Bronchial epithelial cell (primary cell): ENCODE data around the gene FAM78B. TPM values are rescaled to one million over a fixed set of nuclear protein-coding genes. Genes with fewer than 3 reads are reported as not detected.

Experiments used
- DNase-seq: peaks from one replicate; pipeline ENCODE4 v3.0.0-alpha.2; 2010; ENCODE audit warnings: low read depth
- FAIRE-seq: peaks from 2 replicates; lab custom pipeline; 2011; peaks lifted over from hg19 to GRCh38; lab: Jason Lieb, UNC
- H3K27me3 ChIP-seq: 2 replicates; pipeline ENCODE4 v1.5.1; 2011; ENCODE audit warnings: low read length; ENCODE audit not compliant: control insufficient read depth, insufficient read depth
- H3K36me3 ChIP-seq: 2 replicates; pipeline ENCODE4 v1.5.1; 2011; ENCODE audit warnings: low read length; ENCODE audit not compliant: control insufficient read depth, insufficient read depth
- H3K4me3 ChIP-seq: 2 replicates; pipeline ENCODE4 v1.5.1; 2011; ENCODE audit warnings: mild to moderate bottlenecking, low read depth, low read length, control low read depth
- CTCF ChIP-seq: IDR thresholded peaks from 2 replicates; pipeline ENCODE4 v1.5.1; 2011; ENCODE audit warnings: mild to moderate bottlenecking, moderate library complexity, low read length, control low read depth, inconsistent platforms; ENCODE audit not compliant: insufficient read depth, severe bottlenecking
- total RNA-seq: library from RNA; depleted of rRNA; stranded (reverse); fragments of >200 nt; gene quantifications from 2 replicates; pipeline ENCODE4 v1.2.1, GENCODE V29; 2014

Gene FAM78B
- total RNA-seq, 1 donor from 2014 or later, result 0.26 TPM

- no peaks in the 10 kb centered on the region for H3K36me3 ChIP-seq
- no peak overlapping the region for H3K4me3 ChIP-seq
- DNase-seq (no peak), FAIRE-seq (no peak)
- no peak for TF ChIP-seq CTCF
- no peaks in the 10 kb centered on the region for H3K27me3 ChIP-seq
Observed at GRCh38 chr1:166116026-166116425, 50.8 kb downstream of the FAM78B start.

GRCh38 chr1:166114419-166114818, 52.4 kb downstream of the FAM78B start:
- Histone ChIP-seq H3K27me3 (no peaks in the 10 kb centered on the region), H3K36me3 (no peaks in the 10 kb centered on the region), H3K4me3 (no peak overlapping the region)
- FAIRE-seq (no peak), DNase-seq (no peak)
- no peak for TF ChIP-seq CTCF

- TF ChIP-seq CTCF, result no peak
- Histone ChIP-seq H3K4me3 (no peak overlapping the region), H3K36me3 (no peaks in the 10 kb centered on the region), H3K27me3 (no peaks in the 10 kb centered on the region)
- DNase-seq, result no peak
- no peak for FAIRE-seq
Observed at GRCh38 chr1:166113630-166114029, 53.2 kb downstream of the FAM78B start.

- H3K27me3 ChIP-seq, result no peaks in the 10 kb centered on the region
- TF ChIP-seq CTCF, result no peak
- H3K36me3 ChIP-seq, result no peaks in the 10 kb centered on the region
- FAIRE-seq (no peak), DNase-seq (no peak)
- H3K4me3 ChIP-seq, result no peak overlapping the region
Observed at GRCh38 chr1:166113031-166113430, 53.8 kb downstream of the FAM78B start.

- no peaks in the 10 kb centered on the region for H3K27me3 ChIP-seq
- no peak for TF ChIP-seq CTCF
- FAIRE-seq, result no peak
- H3K4me3 ChIP-seq, result no peak overlapping the region
- H3K36me3 ChIP-seq, result no peaks in the 10 kb centered on the region
- DNase-seq, result no peak
Observed at GRCh38 chr1:166112425-166112824, 54.4 kb downstream of the FAM78B start.

GRCh38 chr1:166111430-166111829, 55.4 kb downstream of the FAM78B start:
- TF ChIP-seq CTCF, result no peak
- no peak for DNase-seq
- FAIRE-seq, result no peak

More at GRCh38 chr1:166111430-166111829, 55.4 kb downstream of the FAM78B start:
- no peak overlapping the region for H3K4me3 ChIP-seq
- H3K36me3 ChIP-seq, result no peaks in the 10 kb centered on the region
- H3K27me3 ChIP-seq, result no peaks in the 10 kb centered on the region
